HG03175 (cell line): Measurements from ENCODE around the gene ALX4.

Source experiments
- ATAC-seq: cut with Tn5 transposase; IDR thresholded peaks from one replicate; pipeline ENCODE4 v1.9.1; 2021; ENCODE audit warnings: mild to moderate bottlenecking, moderate library complexity; ENCODE audit not compliant: unreplicated experiment

ALX4 gene

GRCh38 chr11:44335919-44336318, 26.0 kb upstream of the ALX4 start:
- no peak for ATAC-seq

DNA sequence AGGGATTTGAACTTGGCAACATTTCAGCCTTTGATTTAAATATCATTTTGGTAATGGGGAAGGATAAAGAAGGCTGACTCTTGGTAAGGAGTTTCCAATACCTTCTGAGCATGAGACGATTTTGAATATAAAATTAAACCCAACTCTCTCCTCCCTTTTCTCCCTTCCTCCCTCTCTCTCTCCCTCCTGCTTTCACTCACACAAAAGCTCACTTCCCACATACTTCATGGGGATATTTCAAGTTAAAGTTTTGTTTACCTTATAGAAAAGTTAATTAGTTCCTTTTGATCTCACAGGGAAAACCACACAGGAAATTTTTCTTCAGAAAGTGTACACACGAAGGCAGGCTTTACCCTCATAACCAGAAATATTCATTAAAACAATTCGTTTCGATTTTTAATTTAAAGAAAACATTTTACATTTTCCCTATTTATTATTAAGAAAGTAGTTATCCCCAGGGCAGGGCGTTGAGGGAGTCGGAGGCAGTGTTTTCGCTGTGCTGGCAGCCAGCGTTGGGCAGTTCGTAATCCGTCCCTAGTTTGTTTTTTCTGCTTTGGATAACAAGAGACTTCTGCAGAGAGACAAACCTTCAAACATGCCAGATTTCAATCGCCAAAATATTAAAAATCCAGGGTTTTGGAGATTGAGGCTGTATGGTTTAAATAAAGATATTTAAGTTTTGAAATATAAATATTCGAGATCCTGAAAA, 25.3 kb upstream of the ALX4 start:
- ATAC-seq, result no peak

DNA sequence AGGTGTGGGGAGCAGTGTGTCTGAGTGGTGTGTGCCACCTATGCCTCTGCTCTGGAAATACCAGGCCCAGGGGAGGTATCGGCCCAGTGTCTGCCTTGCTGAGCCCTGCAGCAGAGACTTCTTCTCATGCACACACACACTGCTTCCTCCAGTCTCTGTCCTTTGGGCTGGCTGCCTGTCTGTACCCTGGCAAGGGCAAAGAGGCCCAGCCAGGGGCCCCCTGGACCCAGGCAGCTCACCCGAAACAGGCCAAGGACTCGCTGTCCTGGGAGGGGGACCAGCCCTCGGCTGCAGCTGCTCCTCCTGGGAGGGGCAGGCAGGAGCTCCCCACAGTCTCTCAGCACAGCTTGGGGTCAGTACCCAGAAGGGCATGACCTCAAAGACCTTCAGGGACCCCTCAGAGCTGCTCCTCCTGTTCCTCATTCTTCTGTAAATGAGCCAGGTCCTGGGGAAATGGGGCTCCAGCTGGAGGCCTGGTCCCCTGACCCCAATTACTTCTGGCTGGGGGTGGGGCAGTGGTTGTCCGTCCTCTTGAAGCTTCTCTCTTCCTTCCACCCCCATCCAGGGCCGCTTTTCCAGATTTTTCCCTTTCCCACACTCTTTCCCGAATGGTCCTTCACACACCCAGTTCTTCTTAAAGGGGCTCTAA, 24.5 kb upstream of the ALX4 start:
- ATAC-seq, result no peak

GRCh38 chr11:44333271-44334218, 23.6 kb upstream of the ALX4 start:
- ATAC-seq, result no peak

GRCh38 chr11:44332665-44333064, 22.7 kb upstream of the ALX4 start:
- ATAC-seq, result no peak

DNA sequence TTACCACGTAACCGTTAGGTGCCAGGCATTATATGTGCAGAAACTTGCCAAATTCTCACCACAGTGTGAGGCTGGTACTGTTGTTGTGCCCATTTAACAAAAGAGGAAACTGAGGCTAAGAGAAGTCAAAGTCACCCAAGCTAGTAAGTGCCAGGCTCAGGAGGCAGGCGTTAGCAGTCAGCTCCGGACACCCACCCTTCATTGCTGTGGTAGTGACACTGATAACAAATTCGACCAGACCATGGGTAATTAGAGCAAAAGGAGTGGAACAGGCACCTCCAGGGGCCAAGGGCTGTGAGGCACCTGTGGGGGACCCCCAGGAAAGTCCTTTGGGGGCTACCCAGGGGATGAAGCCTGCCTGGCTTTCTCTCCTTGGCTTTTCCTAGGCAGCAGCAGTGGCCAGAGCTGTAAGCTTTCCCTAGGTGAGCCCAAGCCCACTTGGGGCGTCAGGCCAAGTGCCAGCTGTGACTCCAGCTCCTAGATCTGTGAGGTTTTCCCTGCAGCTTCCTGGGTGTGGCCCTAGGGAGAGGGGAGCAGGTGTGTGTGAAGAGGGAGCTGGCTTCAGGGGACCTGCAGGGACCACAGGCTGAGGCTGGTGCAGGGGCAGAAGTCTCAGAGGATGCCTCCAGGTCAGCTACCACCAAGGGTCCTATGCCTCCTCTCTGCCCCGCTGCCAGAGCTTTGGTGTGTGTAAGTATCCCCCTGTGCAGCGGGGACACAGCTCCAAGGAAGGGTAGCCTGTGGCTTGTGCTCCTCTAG, 19.7 kb upstream of the ALX4 start:
- ATAC-seq, result no peak

GRCh38 chr11:44328138-44328660, 18.3 kb upstream of the ALX4 start:
- no peak for ATAC-seq

DNA sequence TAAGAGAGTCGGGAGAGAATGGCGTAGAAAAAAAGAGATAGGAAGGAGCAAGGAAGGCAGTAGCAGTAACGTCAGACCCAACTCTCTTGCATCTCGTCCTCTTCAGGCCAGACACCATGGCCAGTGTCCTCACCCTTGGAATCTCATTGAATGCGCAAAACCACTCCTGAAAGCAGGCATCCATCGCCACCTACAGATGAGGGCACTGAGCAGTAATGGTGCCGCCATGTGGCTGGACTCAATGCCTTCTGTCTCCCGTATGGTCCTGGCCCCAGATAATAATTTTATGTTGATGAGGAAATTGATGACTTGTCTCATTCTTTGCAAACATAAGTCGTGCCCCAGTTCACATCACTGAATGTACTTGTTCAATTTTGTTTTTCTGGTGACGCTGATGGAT, 17.8 kb upstream of the ALX4 start:
- ATAC-seq, result no peak

DNA sequence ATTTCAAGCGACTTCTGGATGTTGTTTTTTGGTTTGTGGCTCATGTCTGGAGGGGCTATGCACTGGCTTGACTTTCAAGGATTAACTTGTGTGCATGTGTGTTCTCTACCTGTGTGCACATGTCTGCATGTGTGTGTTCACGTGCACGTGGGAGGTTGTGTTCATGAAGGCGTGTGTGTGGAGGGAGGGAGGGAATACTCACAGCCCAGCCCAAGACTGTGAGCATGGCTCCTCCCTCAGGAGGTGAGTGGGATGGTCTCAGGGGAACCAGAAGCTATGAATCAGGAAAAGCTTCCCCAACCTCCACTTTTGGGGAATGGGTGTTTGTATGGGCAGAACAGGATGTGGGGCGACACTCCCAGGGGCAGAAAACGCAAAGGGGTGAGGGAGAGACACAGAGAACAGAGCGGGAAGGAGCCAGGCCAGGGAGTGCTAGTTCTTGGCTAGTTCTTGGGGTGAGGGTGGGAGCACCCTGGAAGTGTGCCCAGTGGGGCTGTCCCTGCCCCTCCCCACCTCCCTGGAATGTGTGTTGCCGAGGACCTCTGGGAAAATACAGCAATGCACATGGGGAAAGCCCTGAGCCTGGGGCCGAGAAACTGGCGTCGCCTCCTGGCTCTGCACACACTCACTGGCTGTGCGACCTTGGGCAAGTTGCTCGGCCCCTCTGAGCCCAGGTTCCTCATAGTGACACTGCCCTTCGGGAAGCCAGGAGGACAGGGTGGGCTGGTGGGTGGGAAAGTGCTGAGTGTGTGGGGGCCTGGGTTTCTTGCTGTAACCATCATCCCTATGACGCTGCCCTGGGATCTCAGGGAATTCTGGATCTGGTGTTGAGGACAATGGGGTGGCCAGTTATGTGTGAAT, 16.9 kb upstream of the ALX4 start:
- no peak for ATAC-seq

- no peak for ATAC-seq
Measured at GRCh38 chr11:44325698-44326097, 15.8 kb upstream of the ALX4 start.

GRCh38 chr11:44324749-44325525, 15.0 kb upstream of the ALX4 start:
- no peak for ATAC-seq

DNA sequence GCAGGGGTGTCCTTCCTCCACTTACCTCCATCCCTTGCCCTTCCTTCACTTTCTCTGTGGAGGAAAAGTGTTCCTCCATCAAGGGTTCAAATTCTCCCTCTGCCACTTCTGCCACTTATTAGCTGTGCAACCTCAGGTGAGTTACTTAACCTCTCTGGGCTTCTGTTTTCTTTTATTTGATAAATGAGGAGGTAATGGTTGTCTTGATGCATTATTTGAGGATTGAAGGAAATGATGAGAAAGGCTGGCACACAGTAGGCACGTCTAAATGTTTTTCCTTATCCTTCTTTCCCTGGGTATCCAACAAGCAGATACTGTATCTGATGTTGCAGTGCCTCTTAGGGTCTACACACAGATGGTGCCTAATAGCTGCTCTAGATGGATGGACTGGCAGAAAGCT, 14.3 kb upstream of the ALX4 start:
- no peak for ATAC-seq

GRCh38 chr11:44322243-44322642, 12.3 kb upstream of the ALX4 start:
- no peak for ATAC-seq

DNA sequence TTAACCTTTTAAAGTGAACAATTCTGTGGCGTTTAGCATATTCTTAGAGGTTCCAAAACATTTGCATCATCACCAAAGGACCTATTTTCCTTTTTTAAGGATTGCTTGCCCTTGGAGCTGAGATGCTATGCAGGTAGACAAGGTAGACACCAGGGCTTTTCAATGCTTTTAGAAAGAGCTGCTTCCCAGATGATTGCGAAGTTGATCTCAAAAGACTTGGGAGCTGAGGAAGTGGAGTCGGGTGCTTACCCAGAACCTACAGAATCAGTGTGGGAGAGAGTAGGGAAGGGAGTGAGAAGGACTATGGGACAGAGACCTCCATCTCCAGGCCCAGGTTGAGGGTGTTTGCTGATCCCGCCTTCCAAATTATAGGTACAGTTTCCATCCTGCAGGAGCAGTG, 11.1 kb upstream of the ALX4 start:
- ATAC-seq, result no peak

DNA sequence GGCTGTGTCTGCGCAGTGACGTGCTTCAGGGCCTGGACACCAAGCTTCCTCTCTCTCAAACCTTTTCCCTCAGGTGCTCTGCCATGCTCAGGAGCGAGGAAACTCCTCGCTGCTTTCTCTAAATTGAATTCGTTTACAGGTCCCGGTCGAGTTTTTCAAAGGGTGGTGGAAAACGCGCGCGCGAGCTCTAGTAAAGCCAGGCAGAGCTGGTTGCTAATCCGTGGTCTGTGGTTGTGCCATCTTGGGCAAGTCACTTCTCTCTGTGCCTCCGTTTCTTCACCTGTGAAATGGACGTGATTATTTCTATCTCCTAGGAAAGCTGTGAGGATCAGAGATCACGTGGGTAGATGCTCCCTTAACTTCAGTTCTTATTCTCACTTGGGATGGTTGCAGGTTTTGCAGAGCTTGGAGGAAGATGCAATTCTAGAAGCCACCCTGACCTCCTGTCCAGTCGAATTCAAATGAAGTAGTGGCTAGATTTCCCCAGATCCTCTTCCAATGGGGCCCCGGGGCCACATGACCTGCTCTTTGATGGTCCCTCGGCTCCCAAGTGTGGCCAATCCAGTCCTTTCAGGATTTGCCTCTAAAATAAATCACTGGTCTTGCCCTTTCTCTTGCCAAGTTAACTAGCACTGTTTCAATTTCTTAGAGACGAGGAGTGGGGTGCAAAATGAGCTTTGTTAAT, 10.5 kb upstream of the ALX4 start:
- no peak for ATAC-seq

DNA sequence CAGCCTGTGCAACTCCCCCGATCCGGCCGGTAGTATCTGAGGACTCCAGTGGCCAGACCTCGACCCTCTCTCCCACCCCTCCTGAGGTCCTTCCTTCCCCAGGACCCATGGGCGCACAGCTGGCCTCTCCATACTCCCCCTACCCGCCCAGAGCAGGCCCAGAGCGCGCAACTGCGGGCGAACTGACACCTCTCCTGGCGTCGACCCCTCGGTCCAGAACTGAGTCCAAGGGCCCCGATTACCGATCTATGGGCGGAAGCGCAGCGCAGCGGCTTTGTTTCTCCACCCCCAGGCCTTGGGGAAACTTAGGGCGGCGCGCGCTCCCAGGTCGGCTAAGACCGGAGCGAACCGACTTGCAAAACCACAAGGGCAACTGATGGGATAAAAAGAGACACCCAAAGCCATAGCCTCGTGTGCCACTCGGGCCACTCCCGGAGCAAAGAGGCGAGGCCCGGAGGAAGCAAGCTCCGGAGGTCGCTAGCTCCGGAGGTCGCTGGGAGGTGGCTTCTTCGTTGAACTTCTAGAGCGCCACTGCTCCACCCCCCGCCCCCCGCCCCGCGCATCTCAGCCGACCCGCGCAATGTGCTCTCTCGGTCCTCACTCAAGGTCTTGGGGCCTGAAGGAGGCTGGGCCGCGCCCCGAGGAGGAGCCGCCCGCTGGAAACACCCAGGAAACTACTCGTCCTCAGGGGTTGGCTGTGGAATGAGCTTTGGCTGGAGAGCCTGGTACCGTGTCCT, 9.8 kb upstream of the ALX4 start:
- no peak for ATAC-seq

DNA sequence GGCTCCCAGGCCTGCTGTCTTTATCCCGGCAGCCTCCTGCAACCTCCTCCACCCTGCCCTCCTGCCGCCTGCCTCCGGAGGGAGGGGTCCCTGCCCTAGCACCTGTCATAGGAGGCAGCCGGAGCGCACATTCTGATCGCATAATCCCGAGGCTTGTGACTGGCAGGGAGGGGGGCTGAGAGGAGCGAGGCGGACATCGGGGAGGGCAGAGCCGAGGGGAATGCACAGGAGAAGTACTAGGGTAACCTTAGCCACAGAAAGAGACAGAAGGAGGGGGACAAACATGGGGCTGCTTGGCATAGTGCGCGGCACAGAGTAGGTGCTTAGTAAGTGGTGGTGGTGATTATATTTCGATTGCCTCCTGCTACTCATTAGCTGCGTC, 9.2 kb upstream of the ALX4 start:
- no peak for ATAC-seq

DNA sequence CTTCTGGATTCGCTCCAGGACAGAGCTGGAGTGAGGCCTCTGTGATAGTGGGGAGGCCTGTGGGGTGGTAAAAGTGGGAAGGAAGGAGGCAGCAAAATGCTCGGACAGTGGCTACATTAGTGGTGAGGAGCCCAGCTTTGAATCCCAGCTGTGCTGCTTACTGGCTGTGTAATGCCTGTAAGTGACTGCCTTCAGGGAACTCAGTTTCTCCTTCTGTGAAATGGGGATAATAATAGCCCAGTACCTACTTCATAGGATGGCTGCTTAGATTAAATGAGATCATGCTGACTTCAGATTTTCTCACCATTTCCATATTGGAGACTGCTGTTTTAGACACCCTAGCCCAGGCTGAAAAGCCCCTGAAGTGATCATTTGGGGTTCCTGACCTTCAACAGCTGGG, 8.4 kb upstream of the ALX4 start:
- ATAC-seq, result no peak
